Measurements from ENCODE around the gene LAMTOR5. TPM values are rescaled to one million over a fixed set of nuclear protein-coding genes. Genes with fewer than 3 reads are reported as not detected.

The LAMTOR5 gene
- total and polyA plus RNA-seq, 2 experiments from 2014 or later = 67.1 to 307 TPM

DNA sequence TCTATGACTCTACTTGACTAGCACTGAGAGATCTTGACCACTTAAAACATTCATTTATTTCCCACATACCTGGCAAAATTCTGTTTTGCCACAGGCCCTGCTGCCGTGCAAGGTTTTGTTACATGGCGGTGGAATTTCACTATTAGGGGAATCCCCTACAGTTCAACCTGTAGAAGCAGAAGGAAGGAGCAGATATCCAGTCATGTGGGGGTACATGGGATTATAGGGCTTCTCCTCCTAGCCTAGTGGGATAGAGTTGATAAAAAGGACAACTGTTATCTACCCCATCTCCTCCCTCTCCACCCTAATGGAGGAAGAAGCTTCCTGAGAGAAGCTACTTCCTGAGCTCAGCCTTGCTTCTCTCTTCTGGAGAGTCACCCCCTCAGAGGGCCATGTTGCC is 25.7 kb upstream of the LAMTOR5 start:
- in situ Hi-C loops (cut with MboI) = no loop called here
- TF ChIP-seq EZH2 (IDR thresholded peaks at IDR 0.05; ENCODE audit: insufficient read depth, poor library complexity, severe bottlenecking) (no peak), EZH2phosphoT487 (IDR thresholded peaks at IDR 0.05; ENCODE audit: insufficient read depth, low read depth) (no peak)
- H3K79me2 ChIP-seq (ENCODE audit: insufficient read depth) = no peaks in the 10 kb centered on the region
- H3K9ac ChIP-seq = no peak overlapping the region
- DNase-seq = no peak
- no peaks in the 10 kb centered on the region for H3K9me2 ChIP-seq (ENCODE audit: insufficient read depth)
- H3K9me3 ChIP-seq (ENCODE audit: low read depth) = no peaks in the 10 kb centered on the region
- no peak overlapping the region for H3K4me3 ChIP-seq
- no peaks in the 10 kb centered on the region for H3K36me3 ChIP-seq (ENCODE audit: low read depth)
- H3K4me1 ChIP-seq (ENCODE audit: insufficient read depth) = no peaks in the 10 kb centered on the region
- H3F3A ChIP-seq (ENCODE audit: insufficient read depth) = no peaks in the 10 kb centered on the region
- peaks cover 9% of the 10 kb centered on the region for H3K27me3 ChIP-seq (replicated peaks; ENCODE audit: insufficient read depth)
- H4K20me1 ChIP-seq (ENCODE audit: insufficient read depth) = no peaks in the 10 kb centered on the region
- H2AFZ ChIP-seq = no peak overlapping the region
- no peak overlapping the region for H3K4me2 ChIP-seq (ENCODE audit: unreplicated experiment)
- 86 to 89% methylated on average over 2 of the region's 2 CpGs for WGBS, 2 experiments (ENCODE audit: low coverage in 1 of 2, low lambda C conversion rate in 2 of 2, missing lambda C conversion rate in 2 of 2)
- no peak overlapping the region for H3K27ac ChIP-seq

- Histone ChIP-seq H3K4me3 (no peak overlapping the region), H3K9me2 (ENCODE audit: insufficient read depth) (no peaks in the 10 kb centered on the region), H4K20me1 (ENCODE audit: insufficient read depth) (no peaks in the 10 kb centered on the region), H2AFZ (no peak overlapping the region), H3K27ac (no peak overlapping the region), H3F3A (ENCODE audit: insufficient read depth) (no peaks in the 10 kb centered on the region), H3K9ac (no peak overlapping the region), H3K27me3 (replicated peaks; ENCODE audit: insufficient read depth) (peaks cover 10% of the 10 kb centered on the region), H3K4me1 (ENCODE audit: insufficient read depth) (no peaks in the 10 kb centered on the region), H3K79me2 (ENCODE audit: insufficient read depth) (no peaks in the 10 kb centered on the region), H3K4me2 (ENCODE audit: unreplicated experiment) (no peak overlapping the region), H3K9me3 (ENCODE audit: low read depth) (no peaks in the 10 kb centered on the region), H3K36me3 (ENCODE audit: low read depth) (no peaks in the 10 kb centered on the region)
- DNase-seq = no peak
- in situ Hi-C loops (cut with MboI) = no loop called here
- WGBS, 2 experiments (ENCODE audit: low coverage in 1 of 2, low lambda C conversion rate in 2 of 2, missing lambda C conversion rate in 2 of 2) = 49 to 50% methylated on average over 4 of the region's 4 CpGs
- no peak for TF ChIP-seq EZH2 (IDR thresholded peaks at IDR 0.05; ENCODE audit: insufficient read depth, poor library complexity, severe bottlenecking)
These were observed 23.4 kb upstream of the LAMTOR5 start for GRCh38 chr1:110430901-110431300.

GRCh38 chr1:110430366-110430765 is 22.9 kb upstream of the LAMTOR5 start:
- no peak for TF ChIP-seq EZH2phosphoT487 (IDR thresholded peaks at IDR 0.05; ENCODE audit: insufficient read depth, low read depth)
- TF ChIP-seq EZH2 (IDR thresholded peaks at IDR 0.05; ENCODE audit: insufficient read depth, poor library complexity, severe bottlenecking) = no peak
- peaks cover 10% of the 10 kb centered on the region for H3K27me3 ChIP-seq (replicated peaks; ENCODE audit: insufficient read depth)
- H3K4me2 ChIP-seq (ENCODE audit: unreplicated experiment) = no peak overlapping the region
- DNase-seq = no peak
- H2AFZ ChIP-seq = no peak overlapping the region
- H3K9me2 ChIP-seq (ENCODE audit: insufficient read depth) = no peaks in the 10 kb centered on the region
- no peaks in the 10 kb centered on the region for H3K79me2 ChIP-seq (ENCODE audit: insufficient read depth)
- H3K9ac ChIP-seq = no peak overlapping the region
- WGBS, 2 experiments (ENCODE audit: low coverage in 1 of 2, low lambda C conversion rate in 2 of 2, missing lambda C conversion rate in 2 of 2) = 63 to 76% methylated on average over 6 of the region's 6 CpGs
- in situ Hi-C loops (cut with MboI) = no loop called here
- no peaks in the 10 kb centered on the region for H3K36me3 ChIP-seq (ENCODE audit: low read depth)
- no peaks in the 10 kb centered on the region for H3K4me1 ChIP-seq (ENCODE audit: insufficient read depth)
- H3K27ac ChIP-seq = no peak overlapping the region
- no peak overlapping the region for H3K4me3 ChIP-seq
- no peaks in the 10 kb centered on the region for H3K9me3 ChIP-seq (ENCODE audit: low read depth)
- no peaks in the 10 kb centered on the region for H3F3A ChIP-seq (ENCODE audit: insufficient read depth)
- no peaks in the 10 kb centered on the region for H4K20me1 ChIP-seq (ENCODE audit: insufficient read depth)

- no peaks in the 10 kb centered on the region for H3K36me3 ChIP-seq (ENCODE audit: low read depth)
- H3K4me3 ChIP-seq = no peak overlapping the region
- H3F3A ChIP-seq (ENCODE audit: insufficient read depth) = no peaks in the 10 kb centered on the region
- no peak overlapping the region for H2AFZ ChIP-seq
- H4K20me1 ChIP-seq (ENCODE audit: insufficient read depth) = no peaks in the 10 kb centered on the region
- H3K4me2 ChIP-seq (ENCODE audit: unreplicated experiment) = no peak overlapping the region
- WGBS, 2 experiments (ENCODE audit: low coverage in 1 of 2, low lambda C conversion rate in 2 of 2, missing lambda C conversion rate in 2 of 2) = 20 to 21% methylated on average over 4 of the region's 4 CpGs
- no peaks in the 10 kb centered on the region for H3K4me1 ChIP-seq (ENCODE audit: insufficient read depth)
- no peak overlapping the region for H3K9ac ChIP-seq
- TF ChIP-seq EZH2 (IDR thresholded peaks at IDR 0.05; ENCODE audit: insufficient read depth, poor library complexity, severe bottlenecking) (no peak), EZH2phosphoT487 (IDR thresholded peaks at IDR 0.05; ENCODE audit: insufficient read depth, low read depth) (no peak)
- H3K9me3 ChIP-seq (ENCODE audit: low read depth) = no peaks in the 10 kb centered on the region
- no peaks in the 10 kb centered on the region for H3K79me2 ChIP-seq (ENCODE audit: insufficient read depth)
- no peak overlapping the region for H3K27ac ChIP-seq
- peaks cover 10% of the 10 kb centered on the region for H3K27me3 ChIP-seq (replicated peaks; ENCODE audit: insufficient read depth)
- no peaks in the 10 kb centered on the region for H3K9me2 ChIP-seq (ENCODE audit: insufficient read depth)
- no peak for DNase-seq
- in situ Hi-C loops (cut with MboI) = no loop called here
These were observed 21.5 kb upstream of the LAMTOR5 start for GRCh38 chr1:110428946-110429345.

DNA sequence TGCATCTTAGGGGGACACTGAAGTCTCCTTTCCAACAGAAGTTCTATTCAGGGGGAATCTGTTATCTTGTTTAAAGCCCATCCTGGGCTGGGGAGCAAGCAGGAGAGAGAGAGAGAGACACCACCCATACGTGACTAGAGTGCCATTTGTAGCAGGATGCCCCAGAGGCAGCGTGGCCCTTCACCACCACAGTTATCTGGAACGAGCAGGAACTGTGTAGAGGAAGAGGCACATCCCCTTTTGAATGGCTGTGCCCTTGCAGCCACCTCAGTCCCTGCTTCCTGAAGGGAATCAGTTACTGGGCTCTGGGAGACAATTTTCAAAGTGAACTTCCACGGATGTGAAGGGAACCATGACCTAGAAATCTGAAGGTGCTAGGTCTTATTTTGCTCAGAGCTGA is 19.4 kb upstream of the LAMTOR5 start:
- no peak overlapping the region for H3K27ac ChIP-seq
- H3K79me2 ChIP-seq (ENCODE audit: insufficient read depth) = no peaks in the 10 kb centered on the region
- no peaks in the 10 kb centered on the region for H3K9me2 ChIP-seq (ENCODE audit: insufficient read depth)
- in situ Hi-C loops (cut with MboI) = no loop called here
- no peaks in the 10 kb centered on the region for H3K9me3 ChIP-seq (ENCODE audit: low read depth)
- no peak overlapping the region for H2AFZ ChIP-seq
- no peaks in the 10 kb centered on the region for H3K4me1 ChIP-seq (ENCODE audit: insufficient read depth)
- no peaks in the 10 kb centered on the region for H3F3A ChIP-seq (ENCODE audit: insufficient read depth)
- WGBS, 2 experiments (ENCODE audit: low coverage in 1 of 2, low lambda C conversion rate in 2 of 2, missing lambda C conversion rate in 2 of 2) = 59 to 62% methylated on average over 4 of the region's 4 CpGs
- no peak overlapping the region for H3K4me3 ChIP-seq
- DNase-seq = no peak
- H3K27me3 ChIP-seq (replicated peaks; ENCODE audit: insufficient read depth) = peaks cover 10% of the 10 kb centered on the region
- no peaks in the 10 kb centered on the region for H4K20me1 ChIP-seq (ENCODE audit: insufficient read depth)
- no peaks in the 10 kb centered on the region for H3K36me3 ChIP-seq (ENCODE audit: low read depth)
- TF ChIP-seq EZH2 (IDR thresholded peaks at IDR 0.05; ENCODE audit: insufficient read depth, poor library complexity, severe bottlenecking) = no peak
- no peak for TF ChIP-seq EZH2phosphoT487 (IDR thresholded peaks at IDR 0.05; ENCODE audit: insufficient read depth, low read depth)
- no peak overlapping the region for H3K9ac ChIP-seq
- no peak overlapping the region for H3K4me2 ChIP-seq (ENCODE audit: unreplicated experiment)

All from GM23248 (cell line).